ENCODE results near the gene GANC. TPM values are rescaled to one million over a fixed set of nuclear protein-coding genes. Genes with fewer than 3 reads are reported as not detected.

GANC gene
- total and polyA plus RNA-seq, 2 experiments from 2014 or later, result 7.4 to 12.6 TPM

- TF ChIP-seq, protein P1, sequence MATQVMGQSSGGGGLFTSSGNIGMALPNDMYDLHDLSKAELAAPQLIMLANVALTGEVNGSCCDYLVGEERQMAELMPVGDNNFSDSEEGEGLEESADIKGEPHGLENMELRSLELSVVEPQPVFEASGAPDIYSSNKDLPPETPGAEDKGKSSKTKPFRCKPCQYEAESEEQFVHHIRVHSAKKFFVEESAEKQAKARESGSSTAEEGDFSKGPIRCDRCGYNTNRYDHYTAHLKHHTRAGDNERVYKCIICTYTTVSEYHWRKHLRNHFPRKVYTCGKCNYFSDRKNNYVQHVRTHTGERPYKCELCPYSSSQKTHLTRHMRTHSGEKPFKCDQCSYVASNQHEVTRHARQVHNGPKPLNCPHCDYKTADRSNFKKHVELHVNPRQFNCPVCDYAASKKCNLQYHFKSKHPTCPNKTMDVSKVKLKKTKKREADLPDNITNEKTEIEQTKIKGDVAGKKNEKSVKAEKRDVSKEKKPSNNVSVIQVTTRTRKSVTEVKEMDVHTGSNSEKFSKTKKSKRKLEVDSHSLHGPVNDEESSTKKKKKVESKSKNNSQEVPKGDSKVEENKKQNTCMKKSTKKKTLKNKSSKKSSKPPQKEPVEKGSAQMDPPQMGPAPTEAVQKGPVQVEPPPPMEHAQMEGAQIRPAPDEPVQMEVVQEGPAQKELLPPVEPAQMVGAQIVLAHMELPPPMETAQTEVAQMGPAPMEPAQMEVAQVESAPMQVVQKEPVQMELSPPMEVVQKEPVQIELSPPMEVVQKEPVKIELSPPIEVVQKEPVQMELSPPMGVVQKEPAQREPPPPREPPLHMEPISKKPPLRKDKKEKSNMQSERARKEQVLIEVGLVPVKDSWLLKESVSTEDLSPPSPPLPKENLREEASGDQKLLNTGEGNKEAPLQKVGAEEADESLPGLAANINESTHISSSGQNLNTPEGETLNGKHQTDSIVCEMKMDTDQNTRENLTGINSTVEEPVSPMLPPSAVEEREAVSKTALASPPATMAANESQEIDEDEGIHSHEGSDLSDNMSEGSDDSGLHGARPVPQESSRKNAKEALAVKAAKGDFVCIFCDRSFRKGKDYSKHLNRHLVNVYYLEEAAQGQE (IDR thresholded peaks at IDR 0.05; ENCODE audit: unreplicated experiment), result no peak
- TF ChIP-seq EZH2 (IDR thresholded peaks at IDR 0.05; ENCODE audit: low read depth, unreplicated experiment) (no peak), CREB1 (CRISPR knock-in tag; IDR thresholded peaks at IDR 0.05; ENCODE audit: low read depth) (no peak), ZNF331 (CRISPR knock-in tag; IDR thresholded peaks at IDR 0.05; ENCODE audit: low read depth) (no peak), NANOG (IDR thresholded peaks at IDR 0.05; ENCODE audit: borderline replicate concordance) (no peak)
These were observed 57.0 kb downstream of the GANC start (continued) for GRCh38 chr15:42329992-42330391.

- H3K9me3 Mint-ChIP-seq, result peaks cover 10% of the 10 kb centered on the region
- Histone ChIP-seq H3F3A (replicated peaks; ENCODE audit: low read depth) (no peaks in the 10 kb centered on the region), H3K4me2 (no peak overlapping the region), H3K27me3 (ENCODE audit: insufficient read depth) (no peaks in the 10 kb centered on the region), H2AFZ (no peak overlapping the region), H3K36me3 (ENCODE audit: insufficient read depth) (0 out of 2 replicates have a peak, but pooled peaks cover 3% of the 10 kb centered on the region), H3K27ac (ENCODE audit: low read depth) (no peak overlapping the region), H3K4me3 (no peak overlapping the region), H4K20me1 (replicated peaks; ENCODE audit: insufficient read depth) (no peaks in the 10 kb centered on the region), H3K79me2 (replicated peaks; ENCODE audit: insufficient read depth) (no peaks in the 10 kb centered on the region), H3K9me2 (ENCODE audit: insufficient read depth) (no peaks in the 10 kb centered on the region), H3K4me1 (ENCODE audit: insufficient read depth) (no peaks in the 10 kb centered on the region)
- ATAC-seq, result no peak
- TF ChIP-seq, protein P1 (IDR thresholded peaks at IDR 0.05; ENCODE audit: unreplicated experiment), result no peak
- peaks cover 11% of the 10 kb centered on the region for H3K36me3 Mint-ChIP-seq (ENCODE audit: low read depth)
- no peak overlapping the region for H3K4me3 Mint-ChIP-seq
- no peak overlapping the region for H3K27ac Mint-ChIP-seq
- DNase-seq (ENCODE audit: low spot score), result no peak
- no peaks in the 10 kb centered on the region for H3K4me1 Mint-ChIP-seq
- H3K27me3 Mint-ChIP-seq (ENCODE audit: insufficient read depth, low read depth, poor library complexity), result no peaks in the 10 kb centered on the region
These were observed 58.2 kb downstream of the GANC start for GRCh38 chr15:42331235-42331634.

GRCh38 chr15:42332331-42332730 is 59.3 kb downstream of the GANC start:
- DNase-seq (ENCODE audit: low spot score) (no peak), ATAC-seq (no peak)
- H3K4me1 ChIP-seq (ENCODE audit: insufficient read depth), result no peaks in the 10 kb centered on the region
- no peaks in the 10 kb centered on the region for H3K27me3 ChIP-seq (ENCODE audit: insufficient read depth)
- H3F3A ChIP-seq (replicated peaks; ENCODE audit: low read depth), result no peaks in the 10 kb centered on the region
- no peak overlapping the region for H3K27ac Mint-ChIP-seq
- H3K4me3 ChIP-seq, result no peak overlapping the region
- H3K9me2 ChIP-seq (ENCODE audit: insufficient read depth), result no peaks in the 10 kb centered on the region; the same call in 1 of the 2 replicates
- no peak overlapping the region for H3K4me2 ChIP-seq
- no peak overlapping the region for H3K4me3 Mint-ChIP-seq
- H3K36me3 ChIP-seq (ENCODE audit: insufficient read depth), result 0 out of 2 replicates have a peak, but pooled peaks cover 3% of the 10 kb centered on the region
- no peaks in the 10 kb centered on the region for H3K79me2 ChIP-seq (replicated peaks; ENCODE audit: insufficient read depth)
- H4K20me1 ChIP-seq (replicated peaks; ENCODE audit: insufficient read depth), result no peaks in the 10 kb centered on the region
- H3K4me1 Mint-ChIP-seq, result no peaks in the 10 kb centered on the region
- H2AFZ ChIP-seq, result no peak overlapping the region
- H3K9me3 Mint-ChIP-seq, result peaks cover 16% of the 10 kb centered on the region
- H3K27ac ChIP-seq (ENCODE audit: low read depth), result no peak overlapping the region
- H3K27me3 Mint-ChIP-seq (ENCODE audit: insufficient read depth, low read depth, poor library complexity), result no peaks in the 10 kb centered on the region
- peaks cover 15% of the 10 kb centered on the region for H3K36me3 Mint-ChIP-seq (ENCODE audit: low read depth)
- TF ChIP-seq NANOG (IDR thresholded peaks at IDR 0.05; ENCODE audit: borderline replicate concordance) (no peak), JUNB (IDR thresholded peaks at IDR 0.05; ENCODE audit: unreplicated experiment) (no peak), CREB1 (CRISPR knock-in tag; IDR thresholded peaks at IDR 0.05; ENCODE audit: low read depth) (no peak), POLR2AphosphoS5 (IDR thresholded peaks at IDR 0.05; ENCODE audit: low read depth) (no peak), ZNF331 (CRISPR knock-in tag; IDR thresholded peaks at IDR 0.05; ENCODE audit: low read depth) (no peak)
- TF ChIP-seq, protein P2, sequence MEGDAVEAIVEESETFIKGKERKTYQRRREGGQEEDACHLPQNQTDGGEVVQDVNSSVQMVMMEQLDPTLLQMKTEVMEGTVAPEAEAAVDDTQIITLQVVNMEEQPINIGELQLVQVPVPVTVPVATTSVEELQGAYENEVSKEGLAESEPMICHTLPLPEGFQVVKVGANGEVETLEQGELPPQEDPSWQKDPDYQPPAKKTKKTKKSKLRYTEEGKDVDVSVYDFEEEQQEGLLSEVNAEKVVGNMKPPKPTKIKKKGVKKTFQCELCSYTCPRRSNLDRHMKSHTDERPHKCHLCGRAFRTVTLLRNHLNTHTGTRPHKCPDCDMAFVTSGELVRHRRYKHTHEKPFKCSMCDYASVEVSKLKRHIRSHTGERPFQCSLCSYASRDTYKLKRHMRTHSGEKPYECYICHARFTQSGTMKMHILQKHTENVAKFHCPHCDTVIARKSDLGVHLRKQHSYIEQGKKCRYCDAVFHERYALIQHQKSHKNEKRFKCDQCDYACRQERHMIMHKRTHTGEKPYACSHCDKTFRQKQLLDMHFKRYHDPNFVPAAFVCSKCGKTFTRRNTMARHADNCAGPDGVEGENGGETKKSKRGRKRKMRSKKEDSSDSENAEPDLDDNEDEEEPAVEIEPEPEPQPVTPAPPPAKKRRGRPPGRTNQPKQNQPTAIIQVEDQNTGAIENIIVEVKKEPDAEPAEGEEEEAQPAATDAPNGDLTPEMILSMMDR (conservative IDR thresholded peaks at IDR 0.05; ENCODE audit: low read depth in 2 of 2), result no peak
- TF ChIP-seq, protein P1 (IDR thresholded peaks at IDR 0.05; ENCODE audit: unreplicated experiment), result no peak

Measured in GM23338 (cell line).